ENCODE data around the gene ATP12A.

Gene ATP12A

DNA sequence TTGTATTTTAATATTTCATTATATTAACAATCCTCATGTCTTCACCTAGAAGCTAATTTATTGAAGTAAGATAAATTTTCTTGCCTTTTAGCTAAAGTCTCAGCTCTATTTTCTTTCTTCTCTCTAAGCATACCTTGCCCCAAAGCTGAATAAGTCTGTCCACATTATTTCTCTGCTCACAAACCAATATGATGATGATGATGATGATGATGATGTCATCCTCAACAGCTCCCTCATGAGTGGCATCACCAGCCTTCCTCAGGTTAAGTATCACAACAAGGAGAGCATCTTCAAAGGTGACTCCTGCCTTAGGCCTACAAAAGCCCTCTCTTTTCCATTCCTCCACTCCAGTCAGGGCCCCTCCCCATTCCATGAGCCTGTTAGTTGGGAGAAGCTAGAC lies 31.9 kb upstream of the ATP12A start:
- no peak overlapping the region for H3K9ac ChIP-seq (ENCODE audit: low read length)
- no peak overlapping the region for H3K4me3 ChIP-seq (ENCODE audit: insufficient read depth, low read length, poor library complexity, severe bottlenecking)
- H3F3A ChIP-seq (ENCODE audit: insufficient read depth) = no peaks in the 10 kb centered on the region
- no peak overlapping the region for H3K27ac ChIP-seq (ENCODE audit: low read depth, low read length)
- no peak overlapping the region for H3K4me2 ChIP-seq (ENCODE audit: low read depth, low read length, poor library complexity, severe bottlenecking)
- H4K20me1 ChIP-seq (ENCODE audit: low read depth, low read length) = no peaks in the 10 kb centered on the region
- H3K9me3 ChIP-seq (ENCODE audit: insufficient read depth, low read length) = no peaks in the 10 kb centered on the region
- no peak overlapping the region for H2AFZ ChIP-seq (ENCODE audit: low read depth, low read length, severe bottlenecking)
- TF ChIP-seq EZH2phosphoT487 (conservative IDR thresholded peaks at IDR 0.05; ENCODE audit: low read length) = no peak
- TF ChIP-seq, protein P1, sequence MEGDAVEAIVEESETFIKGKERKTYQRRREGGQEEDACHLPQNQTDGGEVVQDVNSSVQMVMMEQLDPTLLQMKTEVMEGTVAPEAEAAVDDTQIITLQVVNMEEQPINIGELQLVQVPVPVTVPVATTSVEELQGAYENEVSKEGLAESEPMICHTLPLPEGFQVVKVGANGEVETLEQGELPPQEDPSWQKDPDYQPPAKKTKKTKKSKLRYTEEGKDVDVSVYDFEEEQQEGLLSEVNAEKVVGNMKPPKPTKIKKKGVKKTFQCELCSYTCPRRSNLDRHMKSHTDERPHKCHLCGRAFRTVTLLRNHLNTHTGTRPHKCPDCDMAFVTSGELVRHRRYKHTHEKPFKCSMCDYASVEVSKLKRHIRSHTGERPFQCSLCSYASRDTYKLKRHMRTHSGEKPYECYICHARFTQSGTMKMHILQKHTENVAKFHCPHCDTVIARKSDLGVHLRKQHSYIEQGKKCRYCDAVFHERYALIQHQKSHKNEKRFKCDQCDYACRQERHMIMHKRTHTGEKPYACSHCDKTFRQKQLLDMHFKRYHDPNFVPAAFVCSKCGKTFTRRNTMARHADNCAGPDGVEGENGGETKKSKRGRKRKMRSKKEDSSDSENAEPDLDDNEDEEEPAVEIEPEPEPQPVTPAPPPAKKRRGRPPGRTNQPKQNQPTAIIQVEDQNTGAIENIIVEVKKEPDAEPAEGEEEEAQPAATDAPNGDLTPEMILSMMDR (IDR thresholded peaks at IDR 0.05; ENCODE audit: insufficient read depth, low read length, poor library complexity, severe bottlenecking) = no peak
- no peaks in the 10 kb centered on the region for H3K79me2 ChIP-seq (ENCODE audit: insufficient read depth, low read length)
- H3K36me3 ChIP-seq (ENCODE audit: low read length) = no peaks in the 10 kb centered on the region
- H3K27me3 ChIP-seq (ENCODE audit: low read length) = no peaks in the 10 kb centered on the region
- no peaks in the 10 kb centered on the region for H3K9me2 ChIP-seq (replicated peaks; ENCODE audit: insufficient read depth, low read length)

DNA sequence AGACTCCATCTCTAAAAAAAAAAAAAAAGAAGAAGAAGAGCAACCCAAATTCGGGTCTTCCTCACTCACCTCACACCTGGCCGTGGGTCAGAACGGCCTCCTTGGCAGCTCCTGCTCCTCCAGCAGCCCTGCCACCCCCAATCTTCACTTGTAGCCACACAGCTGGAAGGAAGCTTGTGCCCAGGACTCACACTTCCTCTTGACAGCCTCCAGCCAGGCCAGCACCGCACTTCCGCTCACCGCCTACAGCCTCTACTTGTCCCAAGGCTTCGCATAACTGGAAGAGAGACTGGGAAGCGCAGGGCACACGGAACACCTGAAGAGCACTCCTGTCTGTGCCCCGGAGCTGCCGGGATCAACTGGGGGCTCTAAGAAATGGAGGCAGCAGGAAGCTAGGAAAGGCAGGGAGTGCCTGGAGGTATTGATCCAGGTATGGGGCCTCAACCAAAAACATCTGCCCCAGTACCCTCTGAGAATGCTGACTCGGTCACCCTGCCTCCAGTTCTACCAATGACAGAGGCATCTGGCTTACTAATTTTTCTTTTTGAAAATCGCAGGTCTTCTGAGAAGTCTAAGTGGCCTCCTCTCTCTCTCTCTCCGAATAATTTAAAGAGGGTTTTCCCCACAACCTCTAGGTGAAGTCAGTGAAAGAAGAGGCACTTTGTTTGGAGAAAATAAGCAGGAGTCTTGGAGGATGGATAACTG lies 31.1 kb upstream of the ATP12A start:
- Histone ChIP-seq H3K4me2 (ENCODE audit: low read depth, low read length, poor library complexity, severe bottlenecking) (no peak overlapping the region), H4K20me1 (ENCODE audit: low read depth, low read length) (no peaks in the 10 kb centered on the region), H3K9me2 (replicated peaks; ENCODE audit: insufficient read depth, low read length) (no peaks in the 10 kb centered on the region), H3K36me3 (ENCODE audit: low read length) (no peaks in the 10 kb centered on the region), H2AFZ (ENCODE audit: low read depth, low read length, severe bottlenecking) (no peak overlapping the region), H3F3A (ENCODE audit: insufficient read depth) (no peaks in the 10 kb centered on the region), H3K79me2 (ENCODE audit: insufficient read depth, low read length) (no peaks in the 10 kb centered on the region), H3K4me3 (ENCODE audit: insufficient read depth, low read length, poor library complexity, severe bottlenecking) (no peak overlapping the region), H3K27me3 (ENCODE audit: low read length) (no peaks in the 10 kb centered on the region), H3K9ac (ENCODE audit: low read length) (no peak overlapping the region), H3K27ac (ENCODE audit: low read depth, low read length) (no peak overlapping the region), H3K9me3 (ENCODE audit: insufficient read depth, low read length) (no peaks in the 10 kb centered on the region)
- no peak for TF ChIP-seq EZH2phosphoT487 (conservative IDR thresholded peaks at IDR 0.05; ENCODE audit: low read length)
- TF ChIP-seq, protein P1 (IDR thresholded peaks at IDR 0.05; ENCODE audit: insufficient read depth, low read length, poor library complexity, severe bottlenecking) = no peak

DNA sequence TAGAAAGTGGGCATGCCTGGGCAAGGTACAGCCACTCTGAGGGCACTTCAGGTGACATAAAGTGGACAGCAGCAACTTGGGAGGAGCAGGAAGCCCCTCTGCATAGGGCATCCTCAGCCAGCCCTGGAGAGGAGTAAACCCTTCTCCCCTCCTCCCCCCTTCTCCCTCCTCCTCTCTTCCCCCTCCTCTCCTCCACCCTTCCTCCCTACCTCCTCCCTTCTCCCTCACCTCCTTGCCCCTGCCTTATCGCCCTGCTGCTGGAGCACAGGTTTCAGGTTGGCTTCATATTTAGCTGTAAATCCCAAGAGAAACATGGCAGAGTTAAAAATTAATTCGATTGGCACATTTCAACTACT lies 30.5 kb upstream of the ATP12A start:
- no peaks in the 10 kb centered on the region for H4K20me1 ChIP-seq (ENCODE audit: low read depth, low read length)
- TF ChIP-seq EZH2phosphoT487 (conservative IDR thresholded peaks at IDR 0.05; ENCODE audit: low read length) = no peak
- TF ChIP-seq, protein P1 (IDR thresholded peaks at IDR 0.05; ENCODE audit: insufficient read depth, low read length, poor library complexity, severe bottlenecking) = no peak
- H3F3A ChIP-seq (ENCODE audit: insufficient read depth) = no peaks in the 10 kb centered on the region
- H3K9ac ChIP-seq (ENCODE audit: low read length) = no peak overlapping the region
- no peaks in the 10 kb centered on the region for H3K9me3 ChIP-seq (ENCODE audit: insufficient read depth, low read length)
- H2AFZ ChIP-seq (ENCODE audit: low read depth, low read length, severe bottlenecking) = no peak overlapping the region
- H3K27me3 ChIP-seq (ENCODE audit: low read length) = no peaks in the 10 kb centered on the region
- no peak overlapping the region for H3K4me2 ChIP-seq (ENCODE audit: low read depth, low read length, poor library complexity, severe bottlenecking)
- H3K27ac ChIP-seq (ENCODE audit: low read depth, low read length) = no peak overlapping the region
- no peaks in the 10 kb centered on the region for H3K79me2 ChIP-seq (ENCODE audit: insufficient read depth, low read length)
- no peaks in the 10 kb centered on the region for H3K9me2 ChIP-seq (replicated peaks; ENCODE audit: insufficient read depth, low read length)
- no peaks in the 10 kb centered on the region for H3K36me3 ChIP-seq (ENCODE audit: low read length)
- no peak overlapping the region for H3K4me3 ChIP-seq (ENCODE audit: insufficient read depth, low read length, poor library complexity, severe bottlenecking)
